GM23338 (cell line): ENCODE results near the gene MUS81. TPM values are rescaled to one million over a fixed set of nuclear protein-coding genes. Genes with fewer than 3 reads are reported as not detected.

Experiments used
- ATAC-seq: fragments of 200-7000 bp; cut with Tn5 transposase; 3 replicates; pipeline ENCODE4 v1.9.1; 2020
- DNase-seq: peaks from one replicate; pipeline ENCODE4 v3.0.0-alpha.2; 2015; ENCODE audit warnings: low spot score
- H2AFZ ChIP-seq: fragments of 200-600 bp; sonication (generic); 2 replicates; pipeline ENCODE4 v1.8.0; 2016; ENCODE audit warnings: antibody characterized with exemption, mild to moderate bottlenecking, moderate library complexity
- H3F3A ChIP-seq: fragments of 200-600 bp; sonication (generic); replicated peaks from 2 replicates; pipeline ENCODE4 v1.8.0; 2017; ENCODE audit warnings: antibody characterized with exemption, mixed run types, low read depth
- H3K27ac ChIP-seq: fragments of 200-600 bp; sonication (generic); 2 replicates; pipeline ENCODE4 v1.6.1; 2016; ENCODE audit warnings: low read depth
- H3K27me3 ChIP-seq: fragments of 200-600 bp; sonication (generic); 2 replicates; pipeline ENCODE4 v1.8.0; 2016; ENCODE audit warnings: mild to moderate bottlenecking, mixed run types, moderate library complexity; ENCODE audit not compliant: insufficient read depth
- H3K36me3 ChIP-seq: fragments of 200-600 bp; sonication (generic); 2 replicates; pipeline ENCODE4 v1.8.0; 2016; ENCODE audit warnings: mild to moderate bottlenecking; ENCODE audit not compliant: insufficient read depth
- H3K4me1 ChIP-seq: fragments of 200-600 bp; sonication (generic); 2 replicates; pipeline ENCODE4 v1.8.0; 2016; ENCODE audit warnings: mild to moderate bottlenecking, moderate library complexity; ENCODE audit not compliant: insufficient read depth
- H3K4me2 ChIP-seq: fragments of 200-600 bp; sonication (generic); 2 replicates; pipeline ENCODE4 v1.7.1; 2017; ENCODE audit warnings: mixed run types
- H3K4me3 ChIP-seq: fragments of 200-600 bp; sonication (generic); 2 replicates; pipeline ENCODE4 v1.6.1; 2016; ENCODE audit warnings: mixed run types
- H3K79me2 ChIP-seq: fragments of 200-600 bp; sonication (generic); replicated peaks from 2 replicates; pipeline ENCODE4 v1.8.0; 2017; ENCODE audit warnings: mild to moderate bottlenecking; ENCODE audit not compliant: insufficient read depth
- H3K9me2 ChIP-seq: fragments of 200-600 bp; sonication (generic); 2 replicates; pipeline ENCODE4 v1.8.0; 2017; ENCODE audit not compliant: insufficient read depth
- H4K20me1 ChIP-seq: fragments of 200-600 bp; sonication (generic); replicated peaks from 2 replicates; pipeline ENCODE4 v1.8.0; 2017; ENCODE audit warnings: mild to moderate bottlenecking; ENCODE audit not compliant: insufficient read depth
- H3K27ac Mint-ChIP-seq: 2 replicates; pipeline ENCODE4 v1.8.0; 2020; ENCODE audit warnings: inconsistent platforms, mild to moderate bottlenecking, moderate library complexity, mixed read lengths
- H3K27me3 Mint-ChIP-seq: 3 replicates; pipeline ENCODE4 v1.8.0; 2022; ENCODE audit warnings: low read depth, mild to moderate bottlenecking, moderate library complexity, mixed read lengths, inconsistent platforms; ENCODE audit not compliant: insufficient read depth, poor library complexity
- H3K36me3 Mint-ChIP-seq: 3 replicates; pipeline ENCODE4 v1.8.0; 2021; ENCODE audit warnings: low read depth, mild to moderate bottlenecking, inconsistent platforms, moderate library complexity, mixed read lengths
- H3K4me1 Mint-ChIP-seq: 3 replicates; pipeline ENCODE4 v1.8.0; 2020; ENCODE audit warnings: mild to moderate bottlenecking, inconsistent platforms, mixed read lengths
- H3K4me3 Mint-ChIP-seq: 3 replicates; pipeline ENCODE4 v1.8.0; 2021; ENCODE audit warnings: moderate library complexity, mild to moderate bottlenecking, inconsistent platforms, mixed read lengths
- H3K9me3 Mint-ChIP-seq: 3 replicates; pipeline ENCODE4 v1.8.0; 2020; ENCODE audit warnings: moderate library complexity, mild to moderate bottlenecking, inconsistent platforms, mixed read lengths
- CREB1 ChIP-seq: fragments of 250-450 bp; sonication (Bioruptor Pico); IDR thresholded peaks from 2 replicates; pipeline ENCODE4 v1.5.0; 2020; ENCODE audit warnings: low read depth, mild to moderate bottlenecking, moderate library complexity
- JUNB ChIP-seq: IDR thresholded peaks from one replicate; pipeline ENCODE4 v1.6.1; 2016; ENCODE audit warnings: antibody characterized with exemption; ENCODE audit not compliant: unreplicated experiment
- NANOG ChIP-seq: IDR thresholded peaks from 2 replicates; pipeline ENCODE4 v1.6.1; 2016; ENCODE audit warnings: antibody characterized with exemption, borderline replicate concordance
- POLR2AphosphoS5 ChIP-seq: IDR thresholded peaks from 2 replicates; pipeline ENCODE4 v1.6.1; 2016; ENCODE audit warnings: antibody characterized with exemption, low read depth
- STAT1 ChIP-seq: IDR thresholded peaks from one replicate; pipeline ENCODE4 v1.6.1; 2016; ENCODE audit warnings: antibody characterized with exemption; ENCODE audit not compliant: unreplicated experiment
- ZNF331 ChIP-seq: fragments of 250-450 bp; sonication (Bioruptor Pico); IDR thresholded peaks from 2 replicates; pipeline ENCODE4 v1.5.0; 2020; ENCODE audit warnings: low read depth, mild to moderate bottlenecking, moderate library complexity
- polyA plus RNA-seq: library from polyadenylated mRNA; unstranded; fragments of >200 nt; fragmentation: Nextera tagmentation; extraction: Ambion mirVana; gene quantifications from 2 replicates; pipeline ENCODE4 v1.2.1, GENCODE V29; 2016
- total RNA-seq: library from RNA; depleted of rRNA; stranded (reverse); fragments of >200 nt; shearing (Covaris generic); gene quantifications from 2 replicates; pipeline ENCODE4 v1.2.3, GENCODE V29; 2014
- TF ChIP-seq, protein P1 (sequence below): IDR thresholded peaks from one replicate; pipeline ENCODE4 v1.6.1; 2018; ENCODE audit warnings: antibody characterized with exemption; ENCODE audit not compliant: unreplicated experiment
- TF ChIP-seq, protein P2 (sequence below): IDR thresholded peaks from 2 replicates; pipeline ENCODE4 v1.6.1; 2016; ENCODE audit warnings: antibody characterized with exemption
- TF ChIP-seq, protein P3 (sequence below), 2 experiments: fragments of 200-600 bp in 1 of 2; sonication (generic) in 1 of 2; conservative IDR thresholded peaks; 2 replicates each; pipeline versions ENCODE4 v1.5.1 to v1.6.1; 2016 to 2017; ENCODE audit warnings: antibody characterized with exemption in 2 of 2, low read depth in 2 of 2, mild to moderate bottlenecking in 2 of 2, moderate library complexity in 1 of 2

The MUS81 gene
- total and polyA plus RNA-seq, 2 experiments from 2014 or later: 38.5 to 48.6 TPM

DNA sequence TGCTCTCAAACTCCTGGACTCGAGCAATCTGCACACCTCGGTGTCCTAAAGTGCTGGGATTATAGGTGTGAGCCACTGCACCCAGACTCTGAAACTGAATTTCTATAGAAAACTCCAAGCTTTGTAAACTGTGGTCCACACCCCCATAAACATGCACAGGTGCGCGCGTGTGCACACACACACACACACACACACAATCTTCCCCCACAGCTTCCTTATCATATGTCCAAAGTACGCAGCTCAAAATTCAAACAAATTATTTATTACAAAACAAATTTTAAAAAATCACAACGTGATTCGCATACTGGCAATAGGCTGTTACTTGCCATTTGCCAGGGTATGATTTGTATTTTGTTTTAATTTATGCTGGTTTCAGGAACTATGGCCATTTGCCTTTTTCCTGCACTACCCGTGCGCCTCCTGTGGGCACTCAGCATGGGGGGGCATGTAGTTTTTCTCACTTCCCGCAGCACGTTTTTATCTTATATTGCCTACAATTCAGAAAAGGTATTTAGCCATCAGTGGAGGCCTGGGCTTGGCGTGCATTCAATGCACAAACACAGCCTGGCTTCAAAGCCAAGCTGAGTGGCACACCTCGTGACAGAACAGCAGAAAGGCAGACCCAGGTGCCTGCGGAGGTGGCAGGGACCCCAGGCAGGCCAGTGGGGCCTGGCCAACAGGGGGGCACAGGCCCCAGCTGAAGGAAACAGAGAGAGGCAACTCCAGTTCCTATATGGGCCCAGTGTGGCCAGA lies 37.3 kb upstream of the MUS81 start (continued):
- TF ChIP-seq, protein P1, sequence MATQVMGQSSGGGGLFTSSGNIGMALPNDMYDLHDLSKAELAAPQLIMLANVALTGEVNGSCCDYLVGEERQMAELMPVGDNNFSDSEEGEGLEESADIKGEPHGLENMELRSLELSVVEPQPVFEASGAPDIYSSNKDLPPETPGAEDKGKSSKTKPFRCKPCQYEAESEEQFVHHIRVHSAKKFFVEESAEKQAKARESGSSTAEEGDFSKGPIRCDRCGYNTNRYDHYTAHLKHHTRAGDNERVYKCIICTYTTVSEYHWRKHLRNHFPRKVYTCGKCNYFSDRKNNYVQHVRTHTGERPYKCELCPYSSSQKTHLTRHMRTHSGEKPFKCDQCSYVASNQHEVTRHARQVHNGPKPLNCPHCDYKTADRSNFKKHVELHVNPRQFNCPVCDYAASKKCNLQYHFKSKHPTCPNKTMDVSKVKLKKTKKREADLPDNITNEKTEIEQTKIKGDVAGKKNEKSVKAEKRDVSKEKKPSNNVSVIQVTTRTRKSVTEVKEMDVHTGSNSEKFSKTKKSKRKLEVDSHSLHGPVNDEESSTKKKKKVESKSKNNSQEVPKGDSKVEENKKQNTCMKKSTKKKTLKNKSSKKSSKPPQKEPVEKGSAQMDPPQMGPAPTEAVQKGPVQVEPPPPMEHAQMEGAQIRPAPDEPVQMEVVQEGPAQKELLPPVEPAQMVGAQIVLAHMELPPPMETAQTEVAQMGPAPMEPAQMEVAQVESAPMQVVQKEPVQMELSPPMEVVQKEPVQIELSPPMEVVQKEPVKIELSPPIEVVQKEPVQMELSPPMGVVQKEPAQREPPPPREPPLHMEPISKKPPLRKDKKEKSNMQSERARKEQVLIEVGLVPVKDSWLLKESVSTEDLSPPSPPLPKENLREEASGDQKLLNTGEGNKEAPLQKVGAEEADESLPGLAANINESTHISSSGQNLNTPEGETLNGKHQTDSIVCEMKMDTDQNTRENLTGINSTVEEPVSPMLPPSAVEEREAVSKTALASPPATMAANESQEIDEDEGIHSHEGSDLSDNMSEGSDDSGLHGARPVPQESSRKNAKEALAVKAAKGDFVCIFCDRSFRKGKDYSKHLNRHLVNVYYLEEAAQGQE: no peak
- TF ChIP-seq ZNF331: no peak
- no peak for TF ChIP-seq CREB1 (CRISPR knock-in tag)
- TF ChIP-seq, protein P2, sequence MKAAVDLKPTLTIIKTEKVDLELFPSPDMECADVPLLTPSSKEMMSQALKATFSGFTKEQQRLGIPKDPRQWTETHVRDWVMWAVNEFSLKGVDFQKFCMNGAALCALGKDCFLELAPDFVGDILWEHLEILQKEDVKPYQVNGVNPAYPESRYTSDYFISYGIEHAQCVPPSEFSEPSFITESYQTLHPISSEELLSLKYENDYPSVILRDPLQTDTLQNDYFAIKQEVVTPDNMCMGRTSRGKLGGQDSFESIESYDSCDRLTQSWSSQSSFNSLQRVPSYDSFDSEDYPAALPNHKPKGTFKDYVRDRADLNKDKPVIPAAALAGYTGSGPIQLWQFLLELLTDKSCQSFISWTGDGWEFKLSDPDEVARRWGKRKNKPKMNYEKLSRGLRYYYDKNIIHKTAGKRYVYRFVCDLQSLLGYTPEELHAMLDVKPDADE: no peak
- no peak for TF ChIP-seq JUNB
- no peak for TF ChIP-seq NANOG
- TF ChIP-seq, protein P3, sequence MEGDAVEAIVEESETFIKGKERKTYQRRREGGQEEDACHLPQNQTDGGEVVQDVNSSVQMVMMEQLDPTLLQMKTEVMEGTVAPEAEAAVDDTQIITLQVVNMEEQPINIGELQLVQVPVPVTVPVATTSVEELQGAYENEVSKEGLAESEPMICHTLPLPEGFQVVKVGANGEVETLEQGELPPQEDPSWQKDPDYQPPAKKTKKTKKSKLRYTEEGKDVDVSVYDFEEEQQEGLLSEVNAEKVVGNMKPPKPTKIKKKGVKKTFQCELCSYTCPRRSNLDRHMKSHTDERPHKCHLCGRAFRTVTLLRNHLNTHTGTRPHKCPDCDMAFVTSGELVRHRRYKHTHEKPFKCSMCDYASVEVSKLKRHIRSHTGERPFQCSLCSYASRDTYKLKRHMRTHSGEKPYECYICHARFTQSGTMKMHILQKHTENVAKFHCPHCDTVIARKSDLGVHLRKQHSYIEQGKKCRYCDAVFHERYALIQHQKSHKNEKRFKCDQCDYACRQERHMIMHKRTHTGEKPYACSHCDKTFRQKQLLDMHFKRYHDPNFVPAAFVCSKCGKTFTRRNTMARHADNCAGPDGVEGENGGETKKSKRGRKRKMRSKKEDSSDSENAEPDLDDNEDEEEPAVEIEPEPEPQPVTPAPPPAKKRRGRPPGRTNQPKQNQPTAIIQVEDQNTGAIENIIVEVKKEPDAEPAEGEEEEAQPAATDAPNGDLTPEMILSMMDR (conservative IDR thresholded peaks at IDR 0.05; ENCODE audit: low read depth in 2 of 2): no peak

DNA sequence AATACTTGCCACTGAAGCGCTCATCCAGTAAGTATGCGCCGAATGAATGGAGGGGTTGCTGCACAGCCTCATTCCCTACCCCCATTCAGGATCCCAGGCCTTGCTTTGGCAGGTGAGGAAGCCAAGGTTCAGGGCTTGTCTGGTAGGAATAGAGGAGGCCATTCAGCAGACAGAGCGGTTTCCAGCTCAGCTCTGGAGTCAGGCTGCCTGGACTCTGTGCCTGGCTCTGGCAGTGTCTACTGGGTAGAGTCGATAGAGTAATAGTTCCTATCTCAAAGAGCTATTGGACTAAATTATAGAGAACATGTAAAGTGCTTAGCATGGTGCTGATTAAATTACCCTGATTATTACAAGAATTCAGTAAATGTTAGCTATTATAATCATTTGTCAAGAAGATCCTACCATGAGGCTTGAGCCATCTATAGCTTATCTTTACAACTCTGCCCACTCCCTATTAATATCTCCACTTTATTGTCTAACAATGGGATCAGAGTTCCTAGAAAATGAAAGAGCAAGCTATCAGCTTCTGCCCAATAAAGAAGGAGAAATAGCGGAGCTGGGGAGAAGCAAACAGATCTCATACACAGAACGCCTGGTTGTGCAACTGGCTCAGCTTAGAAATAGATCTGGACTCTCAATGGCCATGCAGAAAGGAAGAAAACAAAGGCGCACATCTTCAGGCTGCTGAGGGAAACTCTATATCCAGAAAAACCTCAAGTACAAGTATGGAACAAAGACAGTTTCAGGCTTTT lies 33.1 kb upstream of the MUS81 start:
- Histone ChIP-seq H2AFZ (no peak overlapping the region), H3K36me3 (no peaks in the 10 kb centered on the region), H3K4me1 (no peaks in the 10 kb centered on the region), H4K20me1 (no peaks in the 10 kb centered on the region; the same call in 1 of the 2 replicates), H3F3A (0 out of 2 replicates have a peak, but pooled peaks cover 3% of the 10 kb centered on the region), H3K4me2 (no peak overlapping the region), H3K27ac (no peak overlapping the region), H3K79me2 (no peaks in the 10 kb centered on the region), H3K4me3 (no peak overlapping the region), H3K9me2 (peaks cover 4% of the 10 kb centered on the region; the same call in 1 of the 2 replicates), H3K27me3 (peaks cover under 1% of the 10 kb centered on the region; the same call in 1 of the 2 replicates)
- Mint-ChIP-seq H3K4me1 (peaks cover 6% of the 10 kb centered on the region; the same call in 2 of the 3 replicates), H3K9me3 (no peaks in the 10 kb centered on the region), H3K4me3 (no peak overlapping the region), H3K27ac (no peak overlapping the region), H3K27me3 (peaks cover 14% of the 10 kb centered on the region), H3K36me3 (no peaks in the 10 kb centered on the region)
- TF ChIP-seq POLR2AphosphoS5: no peak
- no peak for TF ChIP-seq STAT1
- ATAC-seq (no peak), DNase-seq (no peak)
